GM18507 (cell line): ENCODE data around the gene TYMP.
A peak's percentile ranks its signal among the peaks of the same experiment; 100 is the strongest.

Experiments used
- DNase-seq: peaks from one replicate; pipeline ENCODE4 v3.0.0; 2011; ENCODE audit warnings: low read depth; ENCODE audit not compliant: insufficient read length; ENCODE audit errors: extremely low spot score
- FAIRE-seq: peaks from 2 replicates; lab custom pipeline; 2011; peaks lifted over from hg19 to GRCh38; lab: Jason Lieb, UNC

The TYMP gene

DNA sequence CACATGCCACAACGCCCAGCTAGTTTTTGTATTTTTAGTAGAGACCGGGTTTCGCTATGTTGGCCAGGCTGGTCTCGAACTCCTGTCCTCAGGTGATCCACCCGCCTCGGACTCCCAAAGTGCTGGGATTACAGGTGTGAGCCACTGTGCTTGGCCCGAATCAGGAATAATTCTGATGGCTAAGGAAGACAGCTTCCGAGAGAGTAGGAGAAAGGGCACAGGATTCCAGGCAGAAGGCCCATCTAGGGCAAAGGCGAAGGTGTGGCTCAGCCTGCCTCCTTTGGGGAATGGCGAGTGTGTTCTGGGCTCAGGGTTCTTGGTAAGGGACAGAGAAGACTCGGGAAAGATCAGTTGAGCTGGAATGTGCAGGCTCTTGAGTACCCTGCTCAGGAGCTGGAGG, 34.5 kb upstream of the TYMP start:
- FAIRE-seq (no peak), DNase-seq (no peak)

GRCh38 chr22:50563413-50564160, 33.8 kb upstream of the TYMP start:
- FAIRE-seq (no peak), DNase-seq (no peak)

DNA sequence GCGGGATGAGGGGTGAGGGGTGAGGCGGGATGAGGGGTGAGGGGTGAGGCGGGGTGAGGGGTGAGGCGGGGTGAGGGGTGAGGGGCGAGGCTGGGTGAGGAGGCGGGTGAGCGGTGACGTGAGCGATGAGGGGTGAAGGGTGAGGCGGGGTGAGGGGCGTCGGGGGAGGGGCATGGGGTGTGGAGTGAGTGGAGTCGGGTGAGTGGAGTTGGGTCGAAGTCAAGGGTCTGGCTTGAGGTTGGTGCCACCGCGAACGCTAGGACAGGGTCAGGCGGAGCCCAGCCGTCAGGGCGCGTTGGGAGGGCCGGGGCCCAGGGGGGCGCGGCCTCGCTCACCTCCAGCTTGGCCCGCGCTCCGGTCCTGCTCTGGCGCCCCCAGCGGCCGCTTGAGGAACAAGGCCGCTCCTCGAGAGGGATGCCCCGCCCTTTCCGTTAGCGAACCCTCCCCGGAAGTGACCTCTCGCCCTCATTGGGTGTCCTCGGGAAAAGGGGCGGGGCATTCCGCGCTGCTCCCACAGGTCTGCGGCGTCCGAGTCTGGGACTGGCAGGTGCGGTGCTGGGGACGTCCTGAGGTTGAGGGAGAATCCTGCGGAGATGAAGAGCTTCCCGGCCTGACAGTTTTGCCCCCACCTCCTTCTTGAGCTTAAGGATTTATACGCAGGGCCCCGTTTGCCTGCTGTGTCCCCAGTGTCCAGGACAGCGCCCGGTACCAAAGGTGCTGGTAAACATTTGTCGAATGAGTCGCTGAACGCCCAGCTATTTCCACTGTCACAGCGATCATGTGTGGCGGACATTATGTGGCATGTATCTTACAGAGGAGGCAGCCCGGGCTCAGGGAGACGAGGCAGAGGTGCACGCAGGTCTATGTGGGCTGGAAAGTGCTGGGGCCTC, 33.0 kb upstream of the TYMP start, which contains the start of gene SYCE3:
SYCE3 (minus strand) TSS at position 397 of the 890 bp plus-strand sequence. CDS start 6,514 bp downstream, outside the sequence.
- FAIRE-seq (peak; percentile 98), DNase-seq (peak; percentile 83)

DNA sequence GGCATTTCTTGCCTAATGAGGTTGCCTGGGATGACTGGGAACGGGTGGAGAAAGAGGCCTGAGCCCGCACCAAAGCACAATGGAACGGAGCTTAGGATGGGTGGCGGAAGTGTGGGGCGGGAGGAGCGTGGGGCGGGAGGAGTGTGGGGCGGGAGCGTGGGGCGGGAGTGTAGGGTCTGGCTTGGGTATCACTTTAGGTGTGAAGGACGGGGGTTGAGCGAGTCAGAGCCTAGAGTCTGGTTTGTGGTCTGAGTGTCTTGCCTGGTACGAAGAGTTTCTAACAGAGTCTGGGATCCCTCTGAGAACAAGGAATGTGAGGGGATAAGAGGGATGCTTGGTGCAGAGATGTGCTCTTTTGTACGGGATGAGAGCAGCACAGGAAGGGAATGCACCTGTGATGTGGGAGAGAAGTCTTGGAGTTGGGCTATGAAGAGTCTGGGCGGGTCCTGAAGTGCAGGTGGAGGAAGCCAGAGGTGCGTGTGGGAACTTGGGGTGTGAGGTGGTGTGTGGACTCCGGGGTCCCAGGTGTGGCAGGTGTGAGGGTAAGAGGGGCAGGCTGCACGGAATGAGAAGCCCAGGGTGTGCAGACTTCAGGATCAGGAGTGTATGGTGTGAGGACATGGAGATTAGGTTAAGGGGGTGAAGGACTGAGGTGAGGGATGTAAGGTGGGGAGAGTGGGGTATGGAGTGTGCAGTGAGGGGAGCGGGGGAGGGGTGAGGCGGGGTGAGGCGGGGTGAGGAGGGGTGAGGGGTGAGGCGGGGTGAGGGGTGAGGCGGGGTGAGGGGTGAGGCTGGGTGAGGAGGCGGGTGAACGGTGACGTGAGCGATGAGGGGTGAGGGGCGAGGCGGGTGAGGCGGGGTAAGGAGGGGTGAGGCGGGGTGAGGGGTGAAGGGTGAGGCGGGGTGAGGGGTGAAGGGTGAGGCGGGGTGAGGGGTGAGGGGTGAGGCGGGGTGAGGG, 31.9 kb upstream of the TYMP start:
- DNase-seq (no peak), FAIRE-seq (no peak)

- FAIRE-seq (no peak), DNase-seq (no peak)
Observed at GRCh38 chr22:50560034-50560433, 30.2 kb upstream of the TYMP start.

DNA sequence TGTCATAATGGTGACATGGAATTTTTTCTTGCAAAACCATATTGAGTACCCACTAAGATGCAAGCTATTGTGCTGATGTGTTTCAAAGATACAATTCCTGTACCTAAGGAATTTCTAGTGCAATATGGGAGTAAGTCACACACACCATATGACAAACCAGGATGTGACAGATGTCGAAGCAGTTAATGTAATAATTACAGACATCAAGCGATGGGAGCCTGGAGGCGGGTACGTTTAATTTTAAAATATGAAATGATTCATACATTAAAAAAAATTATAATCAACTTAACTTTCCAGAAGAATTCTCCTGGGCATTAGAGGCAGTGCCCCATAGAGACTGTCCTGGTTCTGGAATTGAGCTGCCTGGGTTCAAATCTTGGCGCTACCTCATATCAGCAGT, 26.9 kb upstream of the TYMP start:
- DNase-seq = no peak
- FAIRE-seq = no peak

DNA sequence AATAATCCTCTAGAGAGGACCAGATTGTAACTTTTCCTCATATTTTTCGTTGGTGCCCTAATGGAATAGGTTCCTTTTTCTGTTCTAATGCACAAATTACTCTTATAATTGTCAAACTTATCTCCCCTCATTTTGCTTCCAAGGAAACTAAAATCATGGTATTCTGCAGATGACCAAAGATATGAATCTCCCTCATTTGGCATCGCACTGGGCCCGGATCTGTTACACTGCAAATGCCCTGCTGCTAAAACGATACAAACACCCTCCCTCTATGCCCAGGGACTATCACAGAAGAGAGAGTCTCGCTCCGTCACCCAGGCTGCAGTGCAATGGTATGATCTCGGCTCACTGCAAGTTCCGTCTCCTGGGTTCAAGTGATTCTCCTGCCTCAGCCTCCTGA, 23.5 kb upstream of the TYMP start:
- FAIRE-seq (no peak), DNase-seq (no peak)

DNA sequence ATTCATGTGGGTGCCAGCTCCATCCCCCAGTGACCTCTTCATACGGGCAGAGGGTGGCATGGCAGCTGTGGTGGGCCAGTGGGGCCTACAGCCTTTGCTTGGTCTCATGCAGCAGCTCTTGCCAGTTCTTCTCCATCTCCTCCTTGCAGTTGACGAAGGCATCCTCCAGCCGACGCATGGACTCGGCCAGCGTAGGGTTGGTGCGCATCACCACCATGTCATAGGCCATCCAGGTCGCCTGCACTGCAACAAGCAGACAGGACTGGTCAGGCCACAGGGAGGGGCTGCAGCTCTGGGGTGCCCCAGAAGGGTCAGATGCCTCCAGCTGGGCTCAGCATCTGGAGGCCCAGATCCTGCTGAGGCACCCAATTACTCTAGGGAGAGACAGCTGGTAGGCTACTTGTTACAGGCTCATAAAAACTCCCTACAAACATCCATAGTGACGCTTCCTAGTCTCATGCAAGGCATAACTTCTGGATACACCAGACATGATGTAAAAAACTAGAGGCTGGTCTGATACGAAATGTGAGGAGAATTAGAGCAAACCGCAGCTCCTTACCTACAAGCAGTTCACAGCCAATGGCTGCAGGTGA, 21.4 kb upstream of the TYMP start:
- DNase-seq (no peak), FAIRE-seq (no peak)

GRCh38 chr22:50550395-50550794, 20.6 kb upstream of the TYMP start:
- DNase-seq (no peak), FAIRE-seq (no peak)

- FAIRE-seq = no peak
Observed at GRCh38 chr22:50548921-50549790, 19.3 kb upstream of the TYMP start.

DNA sequence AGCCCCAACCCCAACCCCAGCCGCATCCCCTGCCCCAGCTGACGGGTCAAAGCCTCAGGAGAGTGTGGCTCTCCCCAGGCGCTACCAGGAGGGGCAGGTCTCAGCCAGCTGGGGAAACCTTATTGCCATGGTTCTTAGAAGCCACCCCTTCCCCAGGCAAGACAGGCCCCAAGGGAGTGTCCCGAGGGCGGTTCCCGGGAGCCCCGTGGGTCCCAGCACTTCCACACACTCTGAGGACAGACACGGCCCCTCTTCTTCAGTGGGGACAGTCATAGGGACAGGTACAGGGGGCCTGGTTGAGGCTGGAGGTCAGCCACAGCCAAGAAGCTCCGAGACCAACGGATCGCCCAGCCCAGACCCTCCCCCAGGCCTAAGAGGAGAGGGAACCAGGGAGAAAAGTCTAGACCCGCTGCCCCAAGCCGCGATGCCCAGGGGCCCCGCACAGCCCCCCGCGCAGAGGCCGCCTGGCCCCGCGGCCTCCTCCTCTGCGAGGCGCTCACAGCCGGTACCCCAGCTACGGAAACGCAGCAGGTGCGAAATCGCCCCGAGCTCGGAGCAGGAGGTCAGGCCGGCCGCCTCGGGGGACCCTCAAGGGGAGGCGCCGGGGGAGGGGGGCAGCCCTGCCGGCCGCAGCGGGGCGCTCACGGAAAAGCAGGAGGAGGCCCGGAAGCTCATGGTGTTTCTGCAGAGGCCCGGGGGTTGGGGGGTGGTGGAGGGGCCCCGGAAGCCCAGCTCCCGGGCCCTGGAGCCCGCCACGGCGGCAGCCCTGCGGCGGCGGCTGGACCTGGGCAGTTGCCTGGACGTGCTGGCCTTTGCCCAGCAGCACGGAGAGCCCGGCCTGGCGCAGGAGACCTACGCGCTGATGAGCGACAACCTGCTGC, 18.5 kb upstream of the TYMP start:
- FAIRE-seq (no peak), DNase-seq (no peak)

More at GRCh38 chr22:50548921-50549790, 19.3 kb upstream of the TYMP start:
- no peak for DNase-seq

GRCh38 chr22:50547263-50547985, 17.6 kb upstream of the TYMP start:
- FAIRE-seq (no peak), DNase-seq (no peak)

GRCh38 chr22:50546326-50547262, 16.8 kb upstream of the TYMP start:
- no peak for FAIRE-seq

DNA sequence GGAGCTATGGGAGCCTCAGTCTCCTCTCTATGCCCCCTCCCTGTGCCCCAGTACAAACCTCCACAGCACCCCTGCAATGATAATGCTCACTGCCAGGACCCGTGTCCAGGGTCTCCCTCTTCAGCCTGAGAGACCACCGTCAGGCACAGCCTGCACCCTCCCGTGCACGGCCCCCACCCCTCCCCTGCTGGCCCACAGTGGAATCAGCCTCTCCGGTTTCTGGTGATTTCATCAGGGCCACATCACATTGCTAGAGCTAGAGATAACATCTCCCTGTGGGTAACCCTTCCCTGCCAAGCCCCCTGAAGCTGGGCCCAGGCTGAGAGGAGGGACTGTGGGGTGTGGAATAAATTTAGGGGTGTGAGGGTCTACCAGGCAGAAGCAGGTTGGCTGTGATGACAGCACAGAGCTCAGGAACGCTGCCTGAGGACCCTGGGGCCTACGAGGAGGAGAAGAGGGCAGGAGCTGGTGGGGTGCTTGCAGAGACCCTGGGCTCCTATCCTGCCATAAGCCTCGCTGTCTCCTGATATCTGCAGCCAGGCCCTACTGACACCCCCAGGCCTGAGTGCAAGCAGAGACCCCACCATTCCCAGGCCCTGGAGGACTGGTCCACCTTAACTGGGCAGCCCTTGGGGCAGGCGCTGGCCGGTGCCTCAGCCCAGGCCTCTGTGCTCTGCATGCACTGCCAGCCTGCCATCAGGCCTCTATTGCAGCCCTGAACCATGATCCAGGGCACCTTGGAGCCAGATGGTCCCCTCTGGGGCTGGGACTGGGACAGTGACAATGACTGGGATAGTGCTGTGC, 15.9 kb upstream of the TYMP start, which contains the start of gene KLHDC7B:
KLHDC7B (plus strand) TSS at position 378 of the 804 bp plus-strand sequence; CDS start at position 723, 345 bp downstream.
- DNase-seq = no peak
- no peak for FAIRE-seq

More at GRCh38 chr22:50546326-50547262, 16.8 kb upstream of the TYMP start:
- DNase-seq = no peak
